ENCODE measurements around the gene LHX3. TPM values are rescaled to one million over a fixed set of nuclear protein-coding genes. Genes with fewer than 3 reads are reported as not detected.

The LHX3 gene
- total RNA-seq, 4 donors from 2014 or later: not detected

- no peaks in the 10 kb centered on the region for H3K4me1 ChIP-seq
- H3K27me3 ChIP-seq: no peaks in the 10 kb centered on the region
- H3K27ac ChIP-seq: no peak overlapping the region
- intact Hi-C loops (cut with DNase I): no loop called here
- no peak overlapping the region for H3K4me3 ChIP-seq (replicated peaks in 1 of 3)
- DNase-seq: peak; percentile 52 to 55
- WGBS, 2 donors: 73 to 74% methylated on average over 22 to 30 of the region's 30 CpGs
- TF ChIP-seq POLR2A (IDR thresholded peaks at IDR 0.05) (no peak), CTCF (IDR thresholded peaks at IDR 0.05) (peak in 5 of 6 experiments; percentile 38 to 73 (median 54))
- no peaks in the 10 kb centered on the region for H3K9me3 ChIP-seq
- peaks cover 0 to 7% of the 10 kb centered on the region in 2 donors for H3K36me3 ChIP-seq
Measured at GRCh38 chr9:136225748-136226679, 21.1 kb upstream of the LHX3 start.

GRCh38 chr9:136225366-136225747 is 20.4 kb upstream of the LHX3 start:
- DNase-seq: no peak
- Histone ChIP-seq H3K36me3 (peaks cover 0 to 7% of the 10 kb centered on the region in 2 donors), H3K27ac (no peak overlapping the region), H3K9me3 (no peaks in the 10 kb centered on the region), H3K4me3 (replicated peaks in 1 of 3) (no peak overlapping the region), H3K27me3 (no peaks in the 10 kb centered on the region), H3K4me1 (no peaks in the 10 kb centered on the region)
- 83 to 86% methylated on average over 19 of the region's 19 CpGs for WGBS, 2 donors
- TF ChIP-seq CTCF (IDR thresholded peaks at IDR 0.05): no peak
- TF ChIP-seq POLR2A (IDR thresholded peaks at IDR 0.05): no peak
- intact Hi-C loops (cut with DNase I): no loop called here

- H3K9me3 ChIP-seq: no peaks in the 10 kb centered on the region
- H3K4me1 ChIP-seq: no peaks in the 10 kb centered on the region
- peaks cover 0 to 7% of the 10 kb centered on the region in 2 donors for H3K36me3 ChIP-seq
- no peak for DNase-seq
- H3K27me3 ChIP-seq: no peaks in the 10 kb centered on the region
- no peak overlapping the region for H3K27ac ChIP-seq
- 92 to 93% methylated on average over 25 to 27 of the region's 30 CpGs for WGBS, 2 donors
- TF ChIP-seq POLR2A (IDR thresholded peaks at IDR 0.05) (no peak), CTCF (IDR thresholded peaks at IDR 0.05) (no peak)
- no peak overlapping the region for H3K4me3 ChIP-seq (replicated peaks in 1 of 3)
- intact Hi-C loops (cut with DNase I): no loop called here
Measured at GRCh38 chr9:136223871-136224640, 19.1 kb upstream of the LHX3 start.

GRCh38 chr9:136222906-136223285 is 18.0 kb upstream of the LHX3 start:
- no peak for DNase-seq

More at GRCh38 chr9:136222906-136223285, 18.0 kb upstream of the LHX3 start:
- Histone ChIP-seq H3K4me1 (no peaks in the 10 kb centered on the region), H3K27me3 (no peaks in the 10 kb centered on the region), H3K36me3 (peaks cover 5 to 18% of the 10 kb centered on the region in 2 donors), H3K27ac (no peak overlapping the region), H3K9me3 (no peaks in the 10 kb centered on the region), H3K4me3 (replicated peaks in 1 of 3) (no peak overlapping the region)
- TF ChIP-seq CTCF (IDR thresholded peaks at IDR 0.05) (no peak), POLR2A (IDR thresholded peaks at IDR 0.05) (no peak)
- WGBS, 2 donors: 94 to 98% methylated on average over 13 of the region's 13 CpGs
- intact Hi-C loops (cut with DNase I): no loop called here
